Peyer's patch (tissue), 4 donors: Measurements from ENCODE around the gene PROX1.

ENCODE experiments used
- CTCF ChIP-seq, 6 experiments: fragments of 450-650 bp in 4 of 6; fragments of 200-600 bp in 2 of 6; sonication (generic) in 1 of 6; IDR thresholded peaks; one replicate each; pipeline ENCODE4 v1.5.1; 2017 to 2019; ENCODE audit warnings: antibody characterized with exemption in 6 of 6, mild to moderate bottlenecking in 3 of 6, moderate library complexity in 1 of 6
- POLR2A ChIP-seq, 2 donors: fragments of 450-650 bp; IDR thresholded peaks; one replicate each; pipeline ENCODE4 v1.5.1; 2017; ENCODE audit warnings: antibody characterized with exemption in 2 of 2, mild to moderate bottlenecking in 2 of 2, moderate library complexity in 2 of 2

GRCh38 chr1:214004795-214005194 is 17.0 kb downstream of the PROX1 start:
- TF ChIP-seq CTCF (IDR thresholded peaks at IDR 0.05) (no peak), POLR2A (IDR thresholded peaks at IDR 0.05) (no peak)
